NCI-H2196 (cell line): Measurements from ENCODE around the gene CORO2B.
"Not testable (repeated sequence)": the region's sequence is repeated elsewhere in the genome, so short reads cannot be mapped to it uniquely, and the experiment has no call there.

ENCODE experiments used
- DNase-seq: peaks from one replicate; lab custom pipeline; 2025; ENCODE audit not compliant: unreplicated experiment; lab: John Stamatoyannopoulos, UW

CORO2B gene

DNA sequence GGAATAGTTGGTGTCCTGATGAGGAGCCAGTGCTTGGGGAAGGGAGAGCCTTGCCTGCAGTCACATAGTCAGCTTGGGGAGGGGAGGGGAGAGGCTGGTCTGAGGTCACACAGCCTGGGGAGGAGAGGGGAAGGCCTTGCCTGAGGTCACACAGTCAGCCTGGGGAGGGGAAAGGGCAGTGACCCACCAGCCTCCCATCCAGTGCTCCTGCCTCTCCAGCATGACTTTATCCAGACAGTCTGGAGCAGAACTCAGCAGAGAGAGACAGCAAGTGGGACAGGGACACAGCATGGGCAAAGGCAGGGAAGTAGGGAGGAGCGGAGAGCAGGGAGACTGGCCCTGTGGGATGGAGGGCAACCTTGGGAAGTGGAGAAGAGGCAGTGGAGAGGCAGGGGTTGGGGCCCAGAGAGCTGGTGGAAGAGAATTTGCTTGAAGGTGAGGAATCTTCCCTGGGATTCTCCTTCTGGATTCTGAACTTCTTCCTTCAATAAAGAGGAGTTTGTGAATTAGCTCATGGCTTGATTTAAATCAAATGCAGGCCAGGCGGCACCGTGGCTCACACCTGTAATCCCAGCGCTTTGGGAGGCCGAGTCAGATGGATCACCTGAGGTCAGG lies 64.5 kb downstream of the CORO2B start:
- DNase-seq = no peak

DNA sequence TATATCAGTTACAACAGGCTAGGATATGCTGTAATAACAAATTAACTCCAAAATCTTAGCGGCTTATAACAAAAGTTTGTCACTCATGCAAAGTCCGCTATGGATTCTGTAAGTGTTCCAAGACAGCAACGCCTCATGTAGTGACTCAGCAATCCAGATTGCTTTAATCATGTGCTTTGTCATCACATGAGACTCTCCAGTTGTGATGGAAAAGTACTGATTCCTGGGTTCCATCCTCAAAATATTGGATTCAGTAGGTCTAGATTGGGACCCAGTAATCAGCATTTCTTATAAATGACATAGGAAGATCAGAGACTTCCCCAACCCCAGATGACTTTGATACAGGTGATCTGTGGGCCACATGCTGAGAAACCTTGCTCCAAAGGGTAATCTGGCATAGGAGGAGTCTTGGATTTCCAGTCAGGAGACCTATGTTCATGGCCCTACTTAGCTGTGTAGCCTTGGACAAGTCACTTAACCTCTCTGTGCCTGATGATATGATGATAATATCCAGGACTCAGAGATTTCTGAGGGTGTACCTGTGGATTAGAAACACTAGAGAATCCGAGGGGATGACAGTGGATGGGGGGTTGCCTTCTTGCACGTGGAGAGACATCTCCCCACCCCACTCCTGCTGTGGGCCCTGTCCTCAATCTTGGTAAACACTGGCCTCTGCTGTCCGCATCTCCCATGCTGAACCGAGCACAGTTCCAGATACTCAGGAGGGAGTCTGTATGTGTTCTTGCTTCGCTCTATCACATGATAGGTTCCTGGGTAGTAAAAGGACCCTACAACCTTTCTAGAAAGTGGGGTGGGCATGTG lies 65.5 kb downstream of the CORO2B start:
- DNase-seq = no peak

DNA sequence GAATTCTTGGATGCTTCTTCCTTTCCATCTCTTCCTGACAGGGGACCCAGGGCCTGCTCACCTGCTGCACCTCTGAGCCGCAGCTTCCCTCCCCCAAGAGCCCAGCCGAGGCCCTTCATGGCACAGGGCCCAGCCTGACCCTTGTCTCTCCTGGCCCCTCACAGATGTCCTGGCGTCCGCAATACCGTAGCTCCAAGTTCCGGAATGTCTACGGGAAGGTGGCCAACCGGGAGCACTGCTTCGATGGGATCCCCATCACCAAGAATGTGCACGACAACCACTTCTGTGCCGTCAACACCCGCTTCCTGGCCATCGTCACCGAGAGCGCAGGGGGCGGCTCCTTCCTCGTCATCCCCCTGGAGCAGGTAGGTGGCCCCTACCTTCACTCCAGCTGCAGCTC lies 66.2 kb downstream of the CORO2B start:
- DNase-seq = no peak

DNA sequence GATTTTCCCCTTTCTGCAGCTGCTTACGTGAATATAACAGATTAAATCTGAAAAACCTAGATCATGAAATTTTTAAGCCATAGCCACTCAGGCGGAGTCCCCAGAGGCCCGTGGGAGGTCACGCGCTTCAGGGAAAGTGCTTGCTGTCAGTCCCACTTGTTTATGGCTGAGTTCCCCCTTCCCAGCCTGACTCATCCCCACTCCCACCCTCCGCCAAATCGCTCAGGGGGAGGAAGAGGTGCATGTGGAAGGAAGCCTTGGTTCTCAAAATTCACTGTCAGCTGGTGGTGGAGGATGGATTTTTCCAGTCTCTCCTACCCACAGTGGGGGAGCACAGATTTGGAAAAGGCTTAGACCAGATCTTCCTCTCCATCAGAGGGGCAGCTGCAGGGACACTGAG lies 67.4 kb downstream of the CORO2B start:
- no peak for DNase-seq

DNA sequence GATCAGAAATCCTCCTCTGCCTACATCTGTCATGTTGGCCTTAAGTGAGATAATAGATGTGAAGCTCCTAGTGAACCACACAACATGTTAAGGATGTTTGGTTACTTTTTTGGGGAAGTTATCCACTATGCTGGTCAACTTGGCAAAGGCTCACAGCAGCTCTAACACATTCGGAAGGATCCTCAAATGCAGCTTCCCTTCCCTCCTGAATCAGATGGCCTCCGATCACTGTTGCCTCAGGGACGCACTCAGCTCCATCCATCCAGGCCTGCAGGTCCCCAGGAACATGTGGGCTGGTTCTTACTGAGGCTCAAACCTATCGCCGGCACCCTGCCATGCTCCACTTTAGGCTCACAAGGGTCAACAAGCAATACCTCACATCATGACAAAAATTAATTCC lies 67.9 kb downstream of the CORO2B start:
- no peak for DNase-seq

DNA sequence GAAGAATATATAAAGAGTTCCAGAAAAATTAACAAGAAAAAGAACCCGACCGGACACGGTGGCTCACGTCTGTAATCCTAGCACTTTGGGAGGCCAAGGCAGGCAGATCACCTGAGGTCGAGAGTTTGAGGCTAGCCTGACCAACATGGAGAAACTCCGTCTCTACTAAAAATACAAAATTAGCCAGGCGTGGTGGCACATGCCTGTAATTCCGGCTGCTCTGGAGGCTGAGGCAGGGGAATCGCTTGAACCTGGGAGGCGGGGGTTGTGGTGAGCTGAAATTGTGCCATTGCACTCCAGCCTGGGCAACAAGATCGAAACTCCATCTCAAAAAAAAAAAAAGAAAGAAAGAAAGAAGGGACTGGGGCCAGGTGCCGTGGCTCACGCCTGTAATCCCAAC lies 68.6 kb downstream of the CORO2B start:
- DNase-seq = not testable (repeated sequence)

DNA sequence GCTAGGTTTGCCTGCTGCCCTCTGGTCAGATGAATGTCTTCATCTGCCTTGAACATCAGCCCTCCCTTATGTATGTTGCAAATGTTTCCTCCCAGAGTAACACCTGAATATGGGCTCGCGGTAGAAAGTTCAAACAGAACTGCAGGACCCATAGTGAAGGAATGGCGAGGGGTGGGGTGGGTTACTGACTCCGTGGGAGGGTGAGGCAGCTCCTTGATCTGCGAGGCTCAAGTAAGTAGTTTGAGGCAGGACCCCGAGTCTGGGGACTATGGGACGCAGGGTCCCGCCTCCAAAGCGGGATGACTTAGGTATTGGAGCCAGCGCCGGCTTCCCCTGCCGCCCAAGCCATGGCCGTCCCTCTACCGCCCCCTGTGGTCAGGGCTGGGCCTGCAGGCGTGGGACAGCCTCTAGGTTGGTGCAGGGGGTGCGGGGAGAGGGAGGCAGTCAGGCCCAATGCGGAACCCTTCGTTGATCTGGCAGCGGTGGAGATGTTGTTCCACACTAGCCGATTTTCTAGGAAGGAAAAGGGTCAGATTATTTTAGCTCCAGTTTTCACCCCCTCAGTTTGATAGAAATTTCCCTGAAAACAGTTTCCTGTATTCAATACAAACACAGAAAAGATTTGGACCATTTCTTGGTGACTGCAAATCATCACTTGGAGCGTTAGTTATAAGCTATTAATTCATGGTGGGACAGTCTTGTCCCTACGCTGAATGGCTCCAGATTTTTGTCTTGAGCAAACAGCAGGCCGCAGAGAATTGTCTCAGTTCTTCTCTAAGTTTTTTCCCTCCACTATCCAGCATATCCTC lies 72.3 kb downstream of the CORO2B start:
- DNase-seq = no peak

DNA sequence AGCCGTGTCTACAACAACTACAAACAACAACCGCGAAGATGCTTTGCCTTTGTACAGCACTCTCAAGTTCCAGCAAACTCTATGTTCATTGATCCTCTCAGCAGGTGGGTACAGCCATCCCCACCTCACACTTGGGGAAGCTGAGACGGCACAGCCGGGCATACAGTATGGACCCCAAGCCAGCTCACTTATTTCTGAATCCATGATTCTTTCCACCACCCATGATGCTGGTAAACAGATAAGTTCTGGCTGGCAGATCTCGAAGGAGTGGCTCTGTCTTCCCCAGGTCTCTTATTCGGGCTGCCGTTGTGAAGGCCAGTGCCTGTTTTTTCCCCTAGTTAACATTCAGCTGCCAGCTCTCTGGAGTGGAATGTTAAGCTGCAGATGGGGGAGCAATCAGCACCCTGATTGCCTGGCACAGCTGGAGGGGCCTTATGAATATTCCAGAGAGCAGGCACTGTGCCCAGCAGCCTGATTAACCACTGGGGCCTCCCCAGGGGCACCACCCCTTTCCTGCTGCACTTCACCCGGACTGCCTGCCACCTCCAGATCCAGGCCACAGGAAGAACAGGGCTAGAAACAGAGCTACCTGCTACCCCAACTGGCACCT lies 73.2 kb downstream of the CORO2B start:
- DNase-seq = no peak

DNA sequence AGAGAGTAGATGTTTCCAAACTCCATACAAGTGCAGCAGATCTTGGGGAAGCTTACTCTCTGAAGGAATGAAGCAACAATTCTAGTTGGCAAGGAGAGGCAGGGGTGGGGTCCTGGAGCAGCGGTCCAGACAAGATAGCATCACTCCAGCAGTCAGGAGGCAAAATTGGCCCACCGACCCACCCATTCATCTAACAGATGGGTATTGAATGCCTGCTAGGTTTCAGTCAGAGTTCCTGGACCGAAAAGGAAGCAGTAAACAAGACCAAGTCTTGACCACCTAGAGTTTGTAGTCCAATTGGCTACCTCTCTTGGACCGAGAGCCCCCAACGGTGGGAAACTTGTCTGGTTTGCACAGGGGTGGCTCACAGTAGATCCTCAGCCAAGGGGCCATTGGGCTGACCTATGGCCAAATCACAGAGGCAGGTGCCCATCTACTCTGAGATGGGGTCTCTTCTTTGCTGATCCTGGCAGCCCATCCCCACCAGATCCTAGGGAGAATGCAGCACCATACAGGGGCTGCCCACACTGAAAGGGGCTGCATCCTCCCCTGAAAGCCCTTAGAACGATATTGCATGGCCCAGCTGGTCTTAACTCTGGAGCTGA lies 74.3 kb downstream of the CORO2B start:
- no peak for DNase-seq

DNA sequence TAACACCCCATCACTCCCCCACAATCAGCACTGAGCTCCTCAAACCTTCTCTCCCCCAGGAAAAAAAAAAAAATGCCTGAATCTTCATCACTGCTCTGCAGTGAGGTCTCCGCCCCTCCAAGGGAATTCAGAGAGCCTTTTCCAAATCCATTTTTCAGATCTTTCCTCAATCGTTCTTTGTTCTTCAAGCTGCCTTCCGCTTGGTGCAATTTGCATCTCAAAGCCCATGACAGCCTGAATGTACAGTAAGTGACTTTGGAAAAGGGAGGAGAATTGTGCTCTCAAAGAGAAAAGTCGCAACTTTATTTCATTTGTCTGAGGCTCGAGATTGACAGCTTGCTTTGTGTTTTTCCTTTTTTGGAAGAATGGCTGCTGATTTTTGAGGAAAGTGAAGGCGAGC lies 75.0 kb downstream of the CORO2B start:
- DNase-seq = no peak

DNA sequence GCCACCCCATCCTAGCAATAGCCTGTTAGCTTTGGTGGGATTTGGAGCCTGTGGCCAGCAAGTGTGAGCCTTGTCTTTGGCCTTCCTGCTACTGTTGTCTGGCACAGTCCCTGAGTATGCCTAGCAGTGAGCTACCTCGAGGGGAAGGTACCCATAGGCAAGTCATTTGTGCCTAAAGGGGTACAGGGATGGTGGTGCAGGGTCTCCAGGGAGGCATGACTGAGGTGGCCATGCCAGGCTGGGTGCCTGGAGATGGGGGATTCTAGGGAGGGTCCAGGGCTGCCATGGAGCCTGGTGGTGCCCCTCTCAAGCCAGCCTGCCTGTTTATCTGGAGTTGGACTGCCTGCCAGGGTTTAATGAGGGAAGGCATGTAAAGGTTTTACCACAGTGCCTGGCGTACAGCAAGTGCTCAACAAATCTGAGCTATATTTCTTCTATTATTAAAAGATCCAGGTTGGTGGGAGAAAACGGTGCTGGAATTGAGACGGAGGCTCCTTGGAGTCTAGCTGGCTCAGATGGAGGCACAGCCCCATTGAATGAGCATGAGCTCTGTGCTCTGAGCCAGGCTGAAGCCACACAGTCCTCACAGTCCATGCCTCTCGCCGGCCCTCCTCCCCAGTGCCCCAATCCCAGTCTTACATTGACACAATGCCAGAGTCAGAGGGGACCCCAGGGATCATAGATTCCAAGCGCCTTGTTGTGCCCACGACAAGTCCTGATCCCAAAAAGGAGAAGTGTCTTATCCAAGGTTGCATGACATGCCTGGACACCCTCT lies 76.2 kb downstream of the CORO2B start:
- no peak for DNase-seq

DNA sequence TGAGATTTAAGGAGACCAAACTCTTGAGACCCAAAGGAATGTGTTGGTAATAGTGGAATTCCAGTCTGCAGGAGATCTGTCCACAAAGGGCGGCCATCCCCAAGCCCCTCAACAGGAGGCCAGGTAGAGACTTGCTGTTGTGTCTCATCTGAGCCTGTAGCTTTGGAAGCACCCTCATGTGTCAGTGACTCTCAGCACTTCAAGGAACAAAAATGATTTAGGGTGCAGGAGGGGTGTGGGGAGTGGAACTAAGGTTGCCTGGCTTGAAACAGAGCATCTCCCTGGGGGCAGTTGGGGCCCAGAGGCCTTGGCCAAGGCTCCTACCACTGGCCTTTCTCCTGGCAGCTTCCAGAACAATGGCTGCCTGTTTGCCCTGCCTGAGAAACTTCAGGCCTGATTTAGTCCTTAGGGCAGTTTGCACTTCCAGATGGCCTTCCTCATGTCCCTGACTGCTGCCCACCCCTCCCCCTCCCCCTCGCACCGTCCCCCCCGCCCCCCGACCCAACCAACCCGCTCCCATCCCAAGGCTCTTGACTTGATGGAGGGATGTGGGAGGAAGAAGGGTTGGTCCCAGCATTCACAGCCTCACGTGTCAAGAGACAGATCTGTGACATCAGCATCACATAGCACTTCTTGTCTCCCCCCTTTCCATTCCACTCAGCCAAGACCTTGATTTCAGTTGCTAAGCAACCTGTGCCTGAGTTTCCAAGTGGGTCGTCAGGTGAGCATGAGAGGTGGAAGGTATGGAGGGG lies 77.1 kb downstream of the CORO2B start:
- no peak for DNase-seq

DNA sequence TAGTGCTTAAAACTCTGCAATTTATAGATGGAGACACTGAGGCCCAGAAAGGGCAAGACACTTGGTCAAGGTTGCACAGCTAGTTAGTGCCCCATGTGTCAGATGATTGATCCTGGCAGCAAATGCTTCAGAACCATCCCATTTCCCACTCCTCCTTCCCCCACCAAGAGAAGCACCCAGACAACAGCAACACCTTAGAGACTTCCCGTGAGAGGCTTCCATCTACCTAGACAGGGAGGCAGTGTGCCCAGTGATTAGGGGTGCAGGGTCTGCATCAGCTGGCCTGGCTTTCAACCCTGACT lies 77.6 kb downstream of the CORO2B start:
- no peak for DNase-seq

DNA sequence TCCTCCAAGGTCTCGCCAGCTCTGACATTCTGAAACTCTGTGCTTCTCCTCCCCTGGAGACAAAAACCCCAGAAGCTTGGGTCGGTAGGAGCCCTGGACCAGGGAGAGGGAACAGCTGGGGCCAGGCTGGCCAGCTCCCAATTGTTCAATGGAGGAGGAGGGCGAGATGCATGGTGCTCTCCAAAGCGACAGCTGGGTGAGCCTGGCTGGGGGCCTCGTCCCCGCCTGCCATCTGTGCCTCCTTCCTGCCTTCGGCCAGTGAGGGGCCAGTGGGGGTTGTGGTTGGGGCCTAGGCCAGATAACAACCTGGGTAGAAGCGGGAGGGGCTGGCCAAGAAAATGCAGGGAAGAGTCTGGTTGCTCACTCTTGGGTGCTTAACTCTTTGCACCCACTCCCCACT lies 79.4 kb downstream of the CORO2B start:
- DNase-seq = no peak

DNA sequence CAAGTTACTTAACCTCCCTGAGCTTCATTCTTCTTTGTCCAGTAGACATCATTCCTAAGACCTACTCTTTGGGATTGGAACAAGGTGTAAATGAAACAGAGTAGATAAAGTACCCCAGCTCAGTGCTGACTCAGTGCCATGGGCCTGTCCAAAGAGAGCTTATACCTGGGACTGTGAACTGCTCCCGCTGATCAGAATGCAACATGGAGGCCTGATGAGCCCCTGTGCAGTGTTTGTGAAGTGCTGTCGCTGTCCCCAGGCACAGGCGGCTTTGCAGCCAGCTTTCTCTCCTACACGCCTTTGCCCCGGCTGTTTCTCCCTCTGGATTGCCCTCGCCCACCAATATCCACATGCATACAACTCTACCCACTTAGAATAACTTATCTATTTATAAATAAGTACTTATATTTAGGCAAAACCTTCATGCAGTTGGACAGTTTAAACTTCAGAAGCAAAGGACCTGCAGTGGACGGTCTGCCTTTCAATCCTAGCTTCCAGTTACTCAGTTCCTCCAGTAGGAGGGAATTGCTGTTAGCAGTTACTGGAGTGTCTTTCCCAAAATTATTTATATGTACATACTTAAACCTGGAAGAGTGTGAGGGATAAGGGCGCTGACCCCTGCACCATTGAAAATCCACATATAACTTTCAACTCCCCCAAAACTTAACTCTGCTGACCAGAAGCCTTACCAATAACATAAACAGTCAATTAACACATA lies 80.0 kb downstream of the CORO2B start:
- no peak for DNase-seq

DNA sequence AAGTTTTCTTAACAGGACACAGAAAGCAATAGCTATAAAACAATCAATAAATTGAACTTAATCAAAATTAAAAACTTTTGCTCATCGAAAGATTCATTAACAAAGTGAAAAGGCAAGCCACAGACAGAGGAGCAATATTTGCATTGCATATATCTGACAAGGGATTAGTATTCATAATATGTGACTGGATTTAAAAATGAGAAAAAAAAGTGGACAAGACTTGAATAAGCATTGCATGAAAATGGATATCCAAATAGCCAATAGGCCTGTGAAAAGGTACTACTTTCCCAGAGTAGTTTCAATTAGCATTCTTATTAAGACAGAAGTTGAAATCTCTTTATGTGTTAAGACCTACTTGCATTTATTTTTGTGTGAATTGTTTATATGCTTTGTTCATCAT lies 84.7 kb downstream of the CORO2B start:
- DNase-seq = no peak

DNA sequence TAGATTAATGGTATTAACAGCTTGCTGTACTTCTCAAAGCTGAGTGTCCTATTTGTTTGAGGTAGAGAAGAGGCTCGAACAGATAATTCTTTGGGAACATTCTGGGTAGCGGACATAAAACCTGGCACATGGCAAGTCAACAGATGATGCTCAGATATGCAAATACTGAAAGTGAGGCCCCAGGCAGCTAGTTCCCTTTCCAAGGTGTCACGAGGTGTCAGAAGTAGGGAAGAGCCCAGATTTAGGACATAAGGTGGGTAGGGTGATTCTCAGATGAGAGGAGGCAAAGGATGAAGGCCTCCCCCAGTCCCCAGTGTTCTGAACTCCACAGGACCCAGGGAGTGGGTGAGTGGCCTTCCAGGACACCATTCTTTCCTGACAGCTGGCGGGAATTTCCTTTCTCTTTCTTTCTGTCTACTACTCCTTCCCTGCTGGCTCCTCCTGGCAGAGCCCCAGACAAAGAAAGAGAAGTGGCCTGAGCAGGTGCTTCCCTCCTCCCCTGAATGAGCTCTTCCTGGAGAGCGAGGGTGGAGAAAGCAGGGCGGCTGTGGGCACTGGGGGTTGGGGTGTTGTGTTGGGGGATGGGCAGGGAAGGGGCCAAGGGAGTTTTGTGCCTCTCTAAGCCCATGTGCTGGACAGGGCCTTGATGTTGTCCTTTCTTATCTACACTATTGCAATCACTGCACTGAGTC lies 87.5 kb downstream of the CORO2B start:
- DNase-seq = peak; percentile 73

DNA sequence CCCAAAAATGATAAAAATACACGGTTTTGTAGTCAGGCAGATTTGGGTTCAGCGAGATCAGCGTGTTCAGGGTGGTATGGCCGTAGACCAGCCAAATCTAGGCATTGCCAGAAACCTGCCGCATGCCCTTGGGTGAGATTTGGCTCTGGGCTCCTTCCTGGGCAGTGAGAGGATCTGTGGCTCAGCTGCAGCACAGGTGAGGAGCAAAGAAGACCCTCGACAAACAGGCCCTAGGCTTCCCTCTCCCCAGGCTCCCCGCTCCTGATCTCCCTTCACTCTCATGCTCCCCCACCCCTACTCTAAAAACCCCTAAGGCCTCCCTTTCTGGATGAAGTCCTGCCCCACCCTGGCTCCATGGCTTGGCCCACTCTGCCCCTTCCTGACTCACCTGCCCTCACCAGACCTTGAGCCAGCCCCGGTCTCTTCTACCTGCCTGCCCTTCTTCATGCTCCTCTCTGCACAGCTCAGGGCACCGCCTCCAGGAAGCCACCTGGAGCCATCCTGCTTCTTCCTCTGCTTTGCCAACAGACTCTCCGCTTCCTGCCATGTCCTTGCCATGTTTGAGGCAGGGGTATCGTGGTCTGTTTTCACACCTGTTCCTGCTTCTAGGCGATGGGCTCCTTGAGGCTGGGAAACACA lies 88.1 kb downstream of the CORO2B start:
- no peak for DNase-seq
